GM12878 (cell line): ENCODE measurements around the gene JMJD6. TPM values are rescaled to one million over a fixed set of nuclear protein-coding genes. Genes with fewer than 3 reads are reported as not detected.

Source experiments
- ATAC-seq: fragments of 200-7000 bp; cut with Tn5 transposase; 3 replicates; pipeline ENCODE4 v1.9.1; 2020; ENCODE audit warnings: mild to moderate bottlenecking, moderate library complexity
- BruUV-seq: library from RNA; stranded (reverse); fragments of 400-500 nt; replicated peaks from 2 replicates; lab custom pipeline; 2021; lab: Mats Ljungman, UMichigan
- CTCF ChIA-PET: fragments of 300-600 bp; sonication (Branson Sonifier 250); formaldehyde crosslinking; extraction: SDS; loops from one replicate; lab custom pipeline; 2021; ENCODE audit warnings: inconsistent platforms; lab: Yijun Ruan, JAX
- POLR2A ChIA-PET: fragments of 350-600 bp; formaldehyde crosslinking; extraction: SDS; loops from one replicate; lab custom pipeline; 2021; ENCODE audit warnings: inconsistent platforms; lab: Charles Lee
- RAD21 ChIA-PET: fragments of 300-600 bp; sonication (Branson Sonifier 250); formaldehyde crosslinking; loops from one replicate; lab custom pipeline; 2023; ENCODE audit warnings: antibody characterized with exemption; ENCODE audit not compliant: unreplicated experiment; lab: Charles Lee
- SMC1A ChIA-PET: fragments of 300-600 bp; sonication (Branson Sonifier 250); formaldehyde crosslinking; loops from one replicate; lab custom pipeline; 2023; ENCODE audit not compliant: unreplicated experiment, uncharacterized antibody; lab: Charles Lee
- DNase-seq: peaks from one replicate; pipeline ENCODE4 v3.0.0-alpha.2; 2011; ENCODE audit warnings: low read depth, low spot score
- FAIRE-seq: peaks from 3 replicates; lab custom pipeline; 2011; peaks lifted over from hg19 to GRCh38; lab: Jason Lieb, UNC
- H2AFZ ChIP-seq: 2 replicates; pipeline ENCODE4 v1.6.0; 2011; ENCODE audit warnings: low read depth, low read length, control low read depth; ENCODE audit not compliant: control insufficient read depth
- H3K27ac ChIP-seq: 2 replicates; pipeline ENCODE4 v1.5.1; 2011; ENCODE audit warnings: control low read depth; ENCODE audit not compliant: control insufficient read depth, insufficient read depth
- H3K27me3 ChIP-seq, 2 experiments: replicated peaks in 1 of 2; 2 replicates each; pipeline versions ENCODE4 v1.6.0 to v1.6.1; 2011; ENCODE audit warnings: low read length in 1 of 2; ENCODE audit not compliant: control insufficient read depth in 2 of 2, insufficient read depth in 2 of 2
- H3K36me3 ChIP-seq, 2 experiments: 2 replicates each; pipeline ENCODE4 v1.5.1; 2011; ENCODE audit warnings: low read length in 1 of 2; ENCODE audit not compliant: control insufficient read depth in 2 of 2, insufficient read depth in 2 of 2
- H3K4me1 ChIP-seq: 2 replicates; pipeline ENCODE4 v1.6.1; 2011; ENCODE audit warnings: mild to moderate bottlenecking, low read length, moderate library complexity, mixed read lengths; ENCODE audit not compliant: control insufficient read depth, insufficient read depth
- H3K4me2 ChIP-seq: 2 replicates; pipeline ENCODE4 v1.6.0; 2011; ENCODE audit warnings: control low read depth; ENCODE audit not compliant: control insufficient read depth, insufficient read depth
- H3K4me3 ChIP-seq: fragments of 200-600 bp; sonication (generic); 2 replicates; pipeline ENCODE4 v1.5.1; 2016
- H3K79me2 ChIP-seq: 2 replicates; pipeline ENCODE4 v1.6.0; 2011; ENCODE audit warnings: low read length; ENCODE audit not compliant: control insufficient read depth, insufficient read depth
- H3K9ac ChIP-seq: 2 replicates; pipeline ENCODE4 v1.8.0; 2011; ENCODE audit warnings: low read length, control low read depth, mixed read lengths; ENCODE audit not compliant: control insufficient read depth, insufficient read depth
- H3K9me3 ChIP-seq: replicated peaks from 3 replicates; pipeline ENCODE4 v1.5.1; 2011; ENCODE audit warnings: mild to moderate bottlenecking, low read length; ENCODE audit not compliant: control insufficient read depth, insufficient read depth
- H4K20me1 ChIP-seq: 2 replicates; pipeline ENCODE4 v1.6.0; 2011; ENCODE audit not compliant: control insufficient read depth, insufficient read depth
- EGR1 ChIP-seq, 2 experiments: IDR thresholded peaks; 1 replicate in 1 of 2; 2 replicates in 1 of 2; pipeline ENCODE4 v1.6.1; 2011 to 2012; ENCODE audit warnings: low read depth in 2 of 2, low read length in 2 of 2, borderline replicate concordance in 1 of 2, mild to moderate bottlenecking in 1 of 2, moderate library complexity in 1 of 2
- KLF5 ChIP-seq: fragments of 450-650 bp; IDR thresholded peaks from 2 replicates; pipeline ENCODE4 v1.6.1; 2014; ENCODE audit warnings: mild to moderate bottlenecking; ENCODE audit not compliant: partially characterized antibody
- NFYB ChIP-seq: IDR thresholded peaks from 2 replicates; pipeline ENCODE4 v1.6.1; 2011; ENCODE audit warnings: low read depth, mild to moderate bottlenecking, low read length, improper control_type of control experiment, moderate library complexity; ENCODE audit not compliant: insufficient read depth
- NRF1 ChIP-seq: conservative IDR thresholded peaks from 2 replicates; pipeline ENCODE4 v1.6.1; 2011; ENCODE audit warnings: mild to moderate bottlenecking, low read depth, low read length, improper control_type of control experiment
- SIN3A ChIP-seq: IDR thresholded peaks from 2 replicates; pipeline ENCODE4 v1.6.1; 2012; ENCODE audit warnings: low read depth, low read length, improper control_type of control experiment
- STAT3 ChIP-seq: IDR thresholded peaks from 2 replicates; pipeline ENCODE4 v1.6.1; 2011; ENCODE audit warnings: low read depth, low read length, improper control_type of control experiment
- WGBS: methylation state at CpG from one replicate; pipeline ENCODE4 v1.1.6; 2016; ENCODE audit warnings: low lambda C conversion rate; ENCODE audit not compliant: insufficient replicate concordance, insufficient coverage; ENCODE audit errors: missing lambda C conversion rate; 5-methylcytosine and 5-hydroxymethylcytosine counted together
- in situ Hi-C: fragments of 300-500 bp; cut with MboI; formaldehyde crosslinking; loops from 9 replicates; pipeline ENCODE4 v1.14.3; 2018; ENCODE audit warnings: mixed read lengths
- intact Hi-C: fragments of 100-400 bp; cut with micrococcal nuclease; formaldehyde crosslinking; loops from one replicate; pipeline ENCODE4 v1.14.2; 2022; ENCODE audit not compliant: unreplicated experiment
- polyA plus RNA-seq, 11 experiments: library from polyadenylated mRNA; depleted of rRNA in 4 of 11; unstranded in 6 of 11; stranded (reverse) in 5 of 11; fragments of >200 nt; fragmentation: Nextera tagmentation in 4 of 11; fragmentation: Illumina TruSeq in 1 of 11; extraction: Ambion mirVana in 4 of 11; extraction: Trizol in 1 of 11; gene quantifications; 1 replicate in 1 of 11; 2 replicates in 10 of 11; pipeline versions ENCODE4 v1.2.1 to v1.2.3, GENCODE V29; 2011 to 2016; ENCODE audit warnings: inconsistent platforms in 2 of 11, missing spikeins in 2 of 11, low read depth in 1 of 11
- total RNA-seq, 4 experiments: library from RNA; depleted of rRNA in 3 of 4; stranded (reverse); fragments of >200 nt in 3 of 4; fragmentation: Illumina TruSeq in 1 of 4; extraction: Trizol in 1 of 4; gene quantifications; 2 replicates each; pipeline versions ENCODE4 v1.2.1 to v1.2.3, GENCODE V29; 2013 to 2021
- TF ChIP-seq, protein P1 (sequence below): IDR thresholded peaks from 2 replicates; pipeline ENCODE4 v1.6.1; 2012; ENCODE audit warnings: mild to moderate bottlenecking, low read depth, low read length
- TF ChIP-seq, protein P2 (sequence below): IDR thresholded peaks from 2 replicates; pipeline ENCODE4 v1.6.1; 2011; ENCODE audit warnings: low read depth, low read length, improper control_type of control experiment, borderline replicate concordance

JMJD6 gene
- total and polyA plus RNA-seq, 10 of the 15 experiments (the other 5 are each of a cell fraction or from before 2014, with no cell fraction given): 1.2 to 36.0 (median 22.2) TPM

DNA sequence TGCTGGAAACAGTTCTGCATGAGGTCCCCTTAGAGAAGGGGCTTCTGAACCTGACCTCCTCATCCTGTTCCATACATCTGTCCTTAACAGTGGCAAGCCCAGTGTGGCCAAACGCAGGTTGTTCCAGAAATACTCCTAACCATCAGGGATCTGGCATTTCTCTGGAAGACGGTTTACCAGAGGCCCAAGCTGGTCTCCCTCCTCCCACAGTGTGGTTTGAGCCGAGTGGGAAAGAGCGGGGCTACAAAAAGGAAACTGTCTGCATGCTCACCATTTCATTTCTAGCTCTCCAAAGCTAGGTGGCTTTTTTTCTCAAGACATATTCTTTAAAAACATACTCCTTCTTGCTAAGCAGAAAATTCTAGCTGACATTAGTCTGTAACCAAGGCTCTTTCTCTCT, 21.6 kb downstream of the JMJD6 start (continued):
- TF ChIP-seq, protein P1, sequence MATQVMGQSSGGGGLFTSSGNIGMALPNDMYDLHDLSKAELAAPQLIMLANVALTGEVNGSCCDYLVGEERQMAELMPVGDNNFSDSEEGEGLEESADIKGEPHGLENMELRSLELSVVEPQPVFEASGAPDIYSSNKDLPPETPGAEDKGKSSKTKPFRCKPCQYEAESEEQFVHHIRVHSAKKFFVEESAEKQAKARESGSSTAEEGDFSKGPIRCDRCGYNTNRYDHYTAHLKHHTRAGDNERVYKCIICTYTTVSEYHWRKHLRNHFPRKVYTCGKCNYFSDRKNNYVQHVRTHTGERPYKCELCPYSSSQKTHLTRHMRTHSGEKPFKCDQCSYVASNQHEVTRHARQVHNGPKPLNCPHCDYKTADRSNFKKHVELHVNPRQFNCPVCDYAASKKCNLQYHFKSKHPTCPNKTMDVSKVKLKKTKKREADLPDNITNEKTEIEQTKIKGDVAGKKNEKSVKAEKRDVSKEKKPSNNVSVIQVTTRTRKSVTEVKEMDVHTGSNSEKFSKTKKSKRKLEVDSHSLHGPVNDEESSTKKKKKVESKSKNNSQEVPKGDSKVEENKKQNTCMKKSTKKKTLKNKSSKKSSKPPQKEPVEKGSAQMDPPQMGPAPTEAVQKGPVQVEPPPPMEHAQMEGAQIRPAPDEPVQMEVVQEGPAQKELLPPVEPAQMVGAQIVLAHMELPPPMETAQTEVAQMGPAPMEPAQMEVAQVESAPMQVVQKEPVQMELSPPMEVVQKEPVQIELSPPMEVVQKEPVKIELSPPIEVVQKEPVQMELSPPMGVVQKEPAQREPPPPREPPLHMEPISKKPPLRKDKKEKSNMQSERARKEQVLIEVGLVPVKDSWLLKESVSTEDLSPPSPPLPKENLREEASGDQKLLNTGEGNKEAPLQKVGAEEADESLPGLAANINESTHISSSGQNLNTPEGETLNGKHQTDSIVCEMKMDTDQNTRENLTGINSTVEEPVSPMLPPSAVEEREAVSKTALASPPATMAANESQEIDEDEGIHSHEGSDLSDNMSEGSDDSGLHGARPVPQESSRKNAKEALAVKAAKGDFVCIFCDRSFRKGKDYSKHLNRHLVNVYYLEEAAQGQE: no peak
- TF ChIP-seq, protein P2, sequence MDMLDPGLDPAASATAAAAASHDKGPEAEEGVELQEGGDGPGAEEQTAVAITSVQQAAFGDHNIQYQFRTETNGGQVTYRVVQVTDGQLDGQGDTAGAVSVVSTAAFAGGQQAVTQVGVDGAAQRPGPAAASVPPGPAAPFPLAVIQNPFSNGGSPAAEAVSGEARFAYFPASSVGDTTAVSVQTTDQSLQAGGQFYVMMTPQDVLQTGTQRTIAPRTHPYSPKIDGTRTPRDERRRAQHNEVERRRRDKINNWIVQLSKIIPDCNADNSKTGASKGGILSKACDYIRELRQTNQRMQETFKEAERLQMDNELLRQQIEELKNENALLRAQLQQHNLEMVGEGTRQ: no peak

DNA sequence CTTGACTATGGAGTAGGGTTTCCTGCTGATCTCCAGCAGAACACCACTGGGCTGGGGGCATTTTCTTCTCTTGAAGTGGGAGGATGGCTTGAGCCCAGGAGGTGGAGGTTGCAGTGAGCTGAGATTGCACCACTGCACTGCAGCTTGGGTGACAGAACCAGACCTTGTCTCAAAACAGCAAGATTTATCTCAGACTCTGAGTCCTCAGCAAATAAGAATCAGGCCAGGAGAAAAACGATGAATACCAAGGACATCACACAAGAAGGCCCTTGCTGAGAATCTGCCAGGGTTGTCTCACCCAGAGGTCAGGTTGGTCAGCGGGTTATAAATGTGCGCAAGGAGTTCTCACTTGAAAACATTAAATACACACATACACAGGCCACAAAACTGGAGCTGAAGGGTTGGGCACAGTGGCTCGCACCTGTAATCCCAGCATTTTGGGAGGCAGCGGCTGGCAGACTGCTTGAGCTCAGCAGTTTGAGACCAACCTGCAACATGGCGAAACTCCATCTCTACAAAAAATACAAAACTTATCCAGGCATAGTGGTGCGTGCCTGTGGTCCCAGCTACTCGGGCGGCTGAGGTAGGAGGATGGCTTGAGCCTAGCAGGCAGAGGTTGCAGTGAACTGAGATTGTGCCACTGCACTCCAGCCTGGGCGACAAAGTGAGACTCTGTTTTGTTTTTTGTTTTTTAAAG, 23.3 kb downstream of the JMJD6 start:
- Histone ChIP-seq H3K4me1 (no peaks in the 10 kb centered on the region), H3K36me3 (no peaks in the 10 kb centered on the region), H3K9me3 (no peaks in the 10 kb centered on the region), H3K4me2 (no peak overlapping the region), H3K79me2 (no peaks in the 10 kb centered on the region), H3K27ac (no peak overlapping the region), H3K27me3 (no peaks in the 10 kb centered on the region; a peak in 1 of 4 replicates), H3K9ac (no peak overlapping the region), H3K4me3 (no peak overlapping the region), H4K20me1 (no peaks in the 10 kb centered on the region), H2AFZ (no peak overlapping the region)
- ATAC-seq: no peak
- in situ Hi-C loops: no loop called here
- ChIA-PET POLR2A (interaction anchor here (0.6 kb wide), 1 partner anchor 9 kb away, joined by 3 read pairs; no protein-coding TSS in a partner anchor), RAD21 (no interaction called here), CTCF (interaction anchor here (0.7 to 1.8 kb wide), 3 partner anchors 9 to 21 kb away, joined by 3 to 8 read pairs (median 5); no protein-coding TSS in a partner anchor), SMC1A (no interaction called here)
- no peak for DNase-seq
- intact Hi-C loops: no loop called here
- no peak for FAIRE-seq
- WGBS: 63% methylated on average over 10 of the region's 10 CpGs
- no peak for TF ChIP-seq NFYB
- TF ChIP-seq KLF5: no peak
- TF ChIP-seq NRF1: no peak
- no peak for TF ChIP-seq SIN3A
- TF ChIP-seq EGR1 (IDR thresholded peaks at IDR 0.05; ENCODE audit: borderline replicate concordance in 1 of 2, low read depth in 2 of 2, low read length in 2 of 2): no peak
- no peak for TF ChIP-seq STAT3
- no TSS peak for BruUV-seq
